ENCODE measurements around the gene RTF2. TPM values are rescaled to one million over a fixed set of nuclear protein-coding genes. Genes with fewer than 3 reads are reported as not detected.
"Not testable (repeated sequence)": the region's sequence is repeated elsewhere in the genome, so short reads cannot be mapped to it uniquely, and the experiment has no call there.

The RTF2 gene
- total and polyA plus RNA-seq, 7 donors, result 89.0 to 128 (median 93.0) TPM

GRCh38 chr20:56522311-56522710, 53.9 kb downstream of the RTF2 start:
- Histone ChIP-seq H3K27me3 (ENCODE audit: insufficient read depth in 3 of 3, low read length in 2 of 3) (peaks cover 0 to 2% (median 0%) of the 10 kb centered on the region in 3 donors), H3K27ac (no peak overlapping the region), H3K36me3 (ENCODE audit: insufficient read depth in 1 of 2, low read depth in 1 of 2) (peaks cover 16 to 34% of the 10 kb centered on the region in 2 donors), H3K4me1 (no peaks in the 10 kb centered on the region), H3K9me3 (peaks cover 2% of the 10 kb centered on the region), H3K4me3 (no peak overlapping the region)
- 88 to 90% (median 89%) methylated on average over 6 of the region's 6 CpGs for WGBS, 3 donors
- DNase-seq (no peak), ATAC-seq (no peak)
- TF ChIP-seq CTCF (IDR thresholded peaks at IDR 0.05), result no peak
- intact Hi-C loops (cut with DNase I), result no loop called here

DNA sequence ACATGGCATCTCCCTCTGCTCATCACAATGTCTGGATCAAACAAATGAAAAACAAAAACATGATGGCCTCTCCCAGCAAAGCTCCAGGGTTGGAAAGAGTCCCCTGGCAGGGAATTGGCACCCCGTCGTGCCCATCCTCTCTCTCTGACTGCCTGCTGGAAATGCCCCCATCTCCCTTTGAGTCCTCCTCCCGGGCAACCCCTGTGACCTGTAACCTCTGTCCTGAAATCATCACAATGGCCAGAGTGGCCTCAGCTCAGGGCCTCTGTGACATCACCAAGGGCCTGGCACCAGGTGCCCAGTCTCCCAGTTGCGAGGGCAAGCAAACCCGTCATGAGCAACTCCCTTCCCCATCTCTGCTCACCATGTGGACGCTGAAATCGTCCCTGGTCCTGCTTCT, 56.0 kb downstream of the RTF2 start, which contains the start of gene FAM209A:
FAM209A (plus strand) TSS at position 301 of the 400 bp plus-strand sequence; CDS start at position 366, 65 bp downstream.
- DNase-seq; ATAC-seq; H3K27ac ChIP-seq; H3K4me1 ChIP-seq; H3K9me3 ChIP-seq; intact Hi-C loops (cut with DNase I); H3K27me3 ChIP-seq (ENCODE audit: insufficient read depth in 3 of 3, low read length in 2 of 3); H3K4me3 ChIP-seq: not testable (repeated sequence)
- peaks cover 5 to 13% of the 10 kb centered on the region in 2 donors for H3K36me3 ChIP-seq (ENCODE audit: insufficient read depth in 1 of 2, low read depth in 1 of 2)
- WGBS, 3 donors, result 75 to 87% (median 78%) methylated on average over 5 to 7 of the region's 7 CpGs

GRCh38 chr20:56527521-56527920, 59.1 kb downstream of the RTF2 start:
- DNase-seq, result no peak
- TF ChIP-seq CTCF (IDR thresholded peaks at IDR 0.05), result no peak
- no peaks in the 10 kb centered on the region for H3K36me3 ChIP-seq (ENCODE audit: insufficient read depth in 1 of 2, low read depth in 1 of 2)
- intact Hi-C loops (cut with DNase I), result no loop called here
- H3K4me3 ChIP-seq, result no peak overlapping the region
- H3K4me1 ChIP-seq, result no peaks in the 10 kb centered on the region
- H3K27ac ChIP-seq, result no peak overlapping the region
- no peaks in the 10 kb centered on the region for H3K27me3 ChIP-seq (ENCODE audit: insufficient read depth in 3 of 3, low read length in 2 of 3)
- no peaks in the 10 kb centered on the region for H3K9me3 ChIP-seq
- WGBS, 3 donors, result 91 to 94% (median 92%) methylated on average over 7 of the region's 7 CpGs
- ATAC-seq, result no peak

DNA sequence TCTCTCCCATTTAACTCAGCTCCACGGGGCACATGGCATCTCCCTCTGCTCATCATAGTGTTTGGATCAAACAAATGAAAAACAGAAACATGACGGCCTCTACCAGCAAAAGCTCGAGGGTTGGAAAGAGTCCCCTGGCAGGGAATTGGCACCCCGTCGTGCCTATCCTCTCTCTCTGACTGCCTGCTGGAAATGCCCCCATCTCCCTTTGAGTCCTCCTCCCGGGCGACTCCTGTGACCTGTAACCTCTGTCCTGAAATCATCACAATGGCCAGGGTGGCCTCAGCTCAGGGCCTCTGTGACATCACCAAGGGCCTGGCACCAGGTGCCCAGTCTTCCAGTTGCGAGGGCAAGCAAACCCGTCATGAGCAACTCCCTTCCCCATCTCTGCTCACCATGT, 64.5 kb downstream of the RTF2 start, which contains the start of gene FAM209B:
FAM209B (plus strand) TSS at position 301 of the 400 bp plus-strand sequence; CDS start at position 397, 96 bp downstream.
- H3K9me3 ChIP-seq; H3K27me3 ChIP-seq (ENCODE audit: insufficient read depth in 3 of 3, low read length in 2 of 3); H3K36me3 ChIP-seq (ENCODE audit: insufficient read depth in 1 of 2, low read depth in 1 of 2); H3K4me3 ChIP-seq; intact Hi-C loops (cut with DNase I); ATAC-seq; H3K27ac ChIP-seq; DNase-seq; H3K4me1 ChIP-seq: not testable (repeated sequence)
- WGBS, 3 donors, result 85 to 91% (median 89%) methylated on average over 8 to 9 of the region's 9 CpGs

GRCh38 chr20:56537997-56538396, 69.6 kb downstream of the RTF2 start:
- intact Hi-C loops (cut with DNase I), result no loop called here
- DNase-seq, result no peak
- 68 to 77% (median 74%) methylated on average over 3 of the region's 3 CpGs for WGBS, 3 donors
- no peaks in the 10 kb centered on the region for H3K4me1 ChIP-seq
- H3K9me3 ChIP-seq, result no peaks in the 10 kb centered on the region
- H3K27ac ChIP-seq, result no peak overlapping the region
- H3K36me3 ChIP-seq (ENCODE audit: insufficient read depth in 1 of 2, low read depth in 1 of 2), result no peaks in the 10 kb centered on the region
- no peaks in the 10 kb centered on the region for H3K27me3 ChIP-seq (ENCODE audit: insufficient read depth in 3 of 3, low read length in 2 of 3)
- H3K4me3 ChIP-seq, result no peak overlapping the region
- no peak for TF ChIP-seq CTCF (IDR thresholded peaks at IDR 0.05)
- ATAC-seq, result no peak

DNA sequence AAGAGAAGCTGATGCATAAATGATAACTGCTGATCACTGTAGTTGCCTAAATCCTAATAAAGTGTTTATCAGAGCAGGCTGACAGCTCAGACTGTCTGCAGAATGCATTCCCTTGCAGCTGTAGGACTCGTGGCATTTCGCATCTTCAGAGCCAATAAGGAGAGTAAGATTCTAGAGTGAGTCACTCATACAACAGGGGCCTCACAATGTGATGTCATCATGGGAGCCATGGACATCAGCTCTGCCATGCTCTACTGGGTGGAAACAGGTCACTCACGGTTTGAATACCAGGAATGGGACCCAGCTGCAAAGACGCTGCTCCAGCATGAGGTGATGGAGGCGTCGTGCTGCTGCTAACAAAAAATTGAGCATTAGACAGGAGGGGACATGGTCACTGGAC, 72.0 kb downstream of the RTF2 start:
- DNase-seq, result no peak
- ATAC-seq, result no peak
- no peaks in the 10 kb centered on the region for H3K36me3 ChIP-seq (ENCODE audit: insufficient read depth in 1 of 2, low read depth in 1 of 2)
- WGBS, 3 donors, result 74 to 83% (median 76%) methylated on average over 6 of the region's 6 CpGs
- intact Hi-C loops (cut with DNase I), result no loop called here
- no peaks in the 10 kb centered on the region for H3K4me1 ChIP-seq
- no peak overlapping the region for H3K4me3 ChIP-seq
- no peaks in the 10 kb centered on the region for H3K27me3 ChIP-seq (ENCODE audit: insufficient read depth in 3 of 3, low read length in 2 of 3)
- TF ChIP-seq CTCF (IDR thresholded peaks at IDR 0.05), result no peak
- no peaks in the 10 kb centered on the region for H3K9me3 ChIP-seq
- H3K27ac ChIP-seq, result no peak overlapping the region
